Measurements from ENCODE around the gene COX7A2L.

Gene COX7A2L

GRCh38 chr2:42314892-42315468 is 46.0 kb downstream of the COX7A2L start:
- DNase-seq = no peak

DNA sequence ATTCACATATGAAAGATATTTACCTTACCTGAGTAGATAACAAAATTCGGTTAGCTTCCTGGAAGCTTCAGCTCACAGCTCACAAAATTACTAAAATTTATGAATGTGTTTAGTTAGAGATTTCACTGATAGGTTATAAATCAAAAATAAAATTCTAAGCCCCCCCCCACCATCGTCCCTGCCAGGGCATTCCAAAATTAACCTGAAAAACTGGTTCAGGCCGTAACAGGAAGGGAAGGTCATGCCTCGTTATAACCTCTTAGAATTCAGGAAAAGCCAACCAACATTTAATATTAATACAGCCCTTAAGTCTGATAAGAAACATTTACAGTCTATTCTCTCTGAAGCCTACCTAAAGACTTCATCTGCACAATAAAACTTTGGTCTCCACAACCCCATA is 48.9 kb downstream of the COX7A2L start:
- DNase-seq = no peak

DNA sequence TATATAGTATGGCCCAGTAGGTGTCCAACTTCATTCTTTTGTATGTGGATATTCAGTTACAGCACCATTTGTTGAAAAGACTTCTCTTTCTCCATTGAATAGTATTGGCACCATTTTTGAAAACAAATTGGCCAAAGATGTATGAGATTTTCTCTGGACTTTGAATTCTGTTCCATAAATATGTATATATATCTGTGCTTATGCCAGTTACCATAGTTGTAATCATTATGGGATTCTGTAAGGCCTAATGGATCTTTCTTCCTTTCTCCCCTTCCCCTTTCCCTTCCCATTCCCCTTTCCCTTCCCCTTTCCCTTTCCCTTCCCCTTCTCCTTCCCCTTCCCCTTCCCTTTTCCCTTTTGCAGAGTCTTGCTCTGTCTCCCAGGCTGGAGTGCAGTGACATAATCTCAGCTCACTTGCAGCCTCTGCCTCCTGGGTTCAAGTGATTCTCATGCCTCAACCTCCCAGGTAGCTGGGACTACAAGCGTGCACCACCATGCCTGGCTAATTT is 51.0 kb downstream of the COX7A2L start:
- no peak for DNase-seq

- no peak for DNase-seq
Measured at GRCh38 chr2:42309366-42309765, 51.7 kb downstream of the COX7A2L start.

DNA sequence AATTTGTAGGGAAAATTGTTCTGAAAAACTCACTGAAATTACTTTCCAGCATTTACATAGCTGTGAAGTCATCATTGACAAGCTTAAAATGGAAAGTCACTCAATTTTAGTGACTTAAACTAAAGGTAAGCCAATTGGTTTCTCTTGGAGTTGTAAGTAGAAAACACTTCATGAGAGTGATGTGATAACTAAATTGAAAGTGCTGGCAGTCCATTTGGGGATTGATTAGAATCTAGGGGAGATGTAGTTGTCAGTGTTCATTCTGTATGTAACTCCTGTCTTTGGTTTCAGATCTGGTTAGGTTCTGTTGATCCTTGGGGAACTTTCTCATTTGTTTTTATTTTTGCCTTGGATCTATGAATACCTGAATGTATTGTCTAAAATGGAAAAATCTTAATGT is 53.8 kb downstream of the COX7A2L start:
- DNase-seq = no peak

DNA sequence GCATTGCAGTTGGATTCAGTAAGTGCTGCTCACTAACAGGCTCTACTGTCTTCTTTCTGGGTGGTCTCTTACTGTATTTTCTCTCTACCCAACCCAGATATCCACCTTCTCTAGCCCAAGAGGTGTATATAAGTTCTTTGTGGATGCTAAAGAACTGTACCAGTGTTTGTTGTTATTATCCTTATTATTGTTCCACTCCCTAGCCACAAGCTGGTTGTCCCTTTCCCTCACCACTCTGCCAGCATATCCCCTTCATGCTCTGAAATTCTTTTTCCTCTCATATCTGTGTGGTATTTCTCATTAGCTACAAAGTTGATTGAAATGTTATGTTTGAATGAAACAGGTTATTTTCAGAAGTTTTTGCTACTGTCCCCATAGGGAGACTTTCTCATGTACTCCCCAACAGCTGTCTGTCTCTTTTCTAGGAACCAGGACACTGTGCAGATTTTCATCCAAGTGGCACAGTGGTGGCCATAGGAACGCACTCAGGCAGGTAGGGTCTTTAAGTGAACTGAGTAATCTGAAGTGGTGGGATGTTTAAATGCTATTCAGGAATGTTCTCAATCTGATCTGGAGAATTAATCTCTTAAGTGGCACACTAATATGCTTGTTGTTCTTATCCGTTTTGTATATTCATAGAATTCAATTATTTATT is 56.8 kb downstream of the COX7A2L start:
- no peak for DNase-seq

DNA sequence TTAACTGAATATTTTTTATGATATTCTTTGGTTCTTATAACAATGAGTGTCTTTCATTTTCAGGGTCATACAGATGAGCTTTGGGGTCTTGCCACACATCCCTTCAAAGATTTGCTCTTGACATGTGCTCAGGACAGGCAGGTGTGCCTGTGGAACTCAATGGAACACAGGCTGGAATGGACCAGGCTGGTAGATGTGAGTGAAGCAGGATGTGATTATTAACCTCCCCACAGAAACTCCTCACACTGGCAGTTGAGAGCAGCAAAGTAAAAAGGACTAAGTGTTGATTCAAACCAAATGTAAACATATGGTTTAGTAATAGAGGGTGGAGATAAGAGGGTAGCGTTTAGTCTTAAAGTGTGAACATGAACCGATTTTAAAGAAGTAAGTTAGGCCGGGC is 57.8 kb downstream of the COX7A2L start:
- DNase-seq = no peak

DNA sequence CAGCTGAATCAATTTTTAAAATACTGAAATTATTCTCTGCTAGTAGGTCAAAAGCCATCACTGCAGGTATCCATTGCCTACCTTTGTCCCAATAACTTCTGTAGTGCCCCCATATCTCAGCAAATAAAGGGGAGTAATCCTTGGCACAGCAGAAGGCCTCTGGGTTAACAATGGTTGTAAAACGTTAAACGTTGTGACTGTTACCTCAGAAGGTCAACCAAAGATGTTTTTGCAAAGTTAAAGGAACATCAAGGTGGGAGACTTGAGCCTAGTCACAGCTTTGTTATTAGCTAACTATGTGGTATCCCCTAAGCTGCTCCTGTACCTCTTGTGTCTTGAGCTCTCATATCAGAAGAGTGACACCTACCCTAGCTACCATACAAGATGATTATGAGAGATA is 60.5 kb downstream of the COX7A2L start:
- no peak for DNase-seq

Data from NCI-H2171 treated with DMSO at 0.1 percent for 48 hours (cell line).